Measurements from ENCODE around the gene EPS8L3.
A peak's percentile ranks its signal among the peaks of the same experiment; 100 is the strongest.
"Not testable (repeated sequence)": the region's sequence is repeated elsewhere in the genome, so short reads cannot be mapped to it uniquely, and the experiment has no call there.

The EPS8L3 gene, protein sequence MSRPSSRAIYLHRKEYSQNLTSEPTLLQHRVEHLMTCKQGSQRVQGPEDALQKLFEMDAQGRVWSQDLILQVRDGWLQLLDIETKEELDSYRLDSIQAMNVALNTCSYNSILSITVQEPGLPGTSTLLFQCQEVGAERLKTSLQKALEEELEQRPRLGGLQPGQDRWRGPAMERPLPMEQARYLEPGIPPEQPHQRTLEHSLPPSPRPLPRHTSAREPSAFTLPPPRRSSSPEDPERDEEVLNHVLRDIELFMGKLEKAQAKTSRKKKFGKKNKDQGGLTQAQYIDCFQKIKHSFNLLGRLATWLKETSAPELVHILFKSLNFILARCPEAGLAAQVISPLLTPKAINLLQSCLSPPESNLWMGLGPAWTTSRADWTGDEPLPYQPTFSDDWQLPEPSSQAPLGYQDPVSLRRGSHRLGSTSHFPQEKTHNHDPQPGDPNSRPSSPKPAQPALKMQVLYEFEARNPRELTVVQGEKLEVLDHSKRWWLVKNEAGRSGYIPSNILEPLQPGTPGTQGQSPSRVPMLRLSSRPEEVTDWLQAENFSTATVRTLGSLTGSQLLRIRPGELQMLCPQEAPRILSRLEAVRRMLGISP

DNA sequence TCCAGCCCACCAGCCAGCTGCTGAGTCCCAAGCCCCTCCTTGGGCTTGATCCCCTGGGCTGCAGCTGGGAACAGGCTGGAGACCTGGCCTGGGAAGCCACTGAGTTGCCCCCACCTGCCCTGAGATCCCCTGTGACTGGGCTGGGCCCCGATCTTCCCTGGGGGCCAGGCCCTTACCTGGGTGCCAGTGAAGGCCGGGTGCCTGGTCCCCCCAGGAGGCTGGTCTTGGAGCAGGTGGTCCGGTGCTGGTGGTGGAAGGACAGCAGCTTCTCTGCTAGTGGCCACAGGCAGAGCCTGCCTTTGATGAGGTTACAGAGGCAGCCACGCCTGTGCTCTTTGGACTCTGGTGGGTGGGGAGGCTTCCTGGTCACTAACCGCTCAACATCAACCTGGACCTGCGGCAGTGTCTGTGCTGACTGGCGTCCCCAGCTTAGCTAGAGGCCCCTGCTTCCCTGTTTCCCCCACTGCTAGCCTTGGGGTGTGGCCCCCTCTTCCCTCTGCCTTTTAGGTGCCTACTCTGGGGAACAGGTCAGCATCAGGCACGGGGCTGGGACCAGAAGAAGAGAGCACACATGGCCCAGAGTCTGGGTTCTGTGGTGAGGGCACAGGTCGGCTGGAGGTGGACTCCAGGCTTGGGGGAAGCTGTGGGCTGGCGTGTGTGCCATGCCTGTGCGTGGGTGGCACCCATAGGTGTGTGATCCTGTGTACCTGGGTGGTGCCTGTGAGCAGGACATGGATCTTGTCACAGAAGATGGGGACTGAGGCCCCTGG lies at the start of gene EPS8L3:
Gene EPS8L3 (minus strand): TSS at position 278 of the 770 bp plus-strand sequence. CDS start 2,174 bp downstream, outside the sequence.
- DNase-seq, result no peak

DNA sequence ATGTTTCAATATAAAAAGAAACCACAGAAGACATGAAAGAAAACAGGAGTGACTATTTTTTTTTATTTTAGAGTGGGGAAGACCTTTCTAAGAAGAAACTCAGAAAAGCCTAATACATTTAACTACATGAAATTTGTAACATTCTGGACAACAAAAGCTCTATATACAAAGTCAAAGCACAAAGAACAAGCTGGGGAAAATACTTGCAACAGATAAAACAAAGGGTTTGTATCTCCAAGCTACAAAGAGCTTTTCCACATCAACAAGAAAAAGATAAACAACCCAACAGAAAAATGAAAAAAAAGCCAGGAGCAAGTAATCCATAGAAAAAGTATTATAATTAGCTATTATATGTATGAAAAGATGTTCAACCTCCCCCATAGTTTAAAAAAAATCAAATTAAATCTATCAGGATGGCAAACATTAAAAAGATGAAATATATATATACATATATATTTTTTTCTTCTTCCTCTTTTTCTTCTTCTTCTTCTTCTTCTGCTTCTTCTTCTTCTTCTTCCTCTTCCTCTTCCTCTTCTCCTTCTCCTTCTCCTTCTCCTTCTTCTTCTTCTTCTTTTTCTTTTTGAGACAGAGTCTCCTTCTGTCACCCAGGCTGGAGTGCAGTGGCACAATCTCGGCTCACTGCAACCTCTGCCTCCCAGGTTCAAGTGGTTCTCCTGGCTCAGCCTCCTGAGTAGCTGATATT lies 49.1 kb upstream of the EPS8L3 start:
- no peak for DNase-seq

DNA sequence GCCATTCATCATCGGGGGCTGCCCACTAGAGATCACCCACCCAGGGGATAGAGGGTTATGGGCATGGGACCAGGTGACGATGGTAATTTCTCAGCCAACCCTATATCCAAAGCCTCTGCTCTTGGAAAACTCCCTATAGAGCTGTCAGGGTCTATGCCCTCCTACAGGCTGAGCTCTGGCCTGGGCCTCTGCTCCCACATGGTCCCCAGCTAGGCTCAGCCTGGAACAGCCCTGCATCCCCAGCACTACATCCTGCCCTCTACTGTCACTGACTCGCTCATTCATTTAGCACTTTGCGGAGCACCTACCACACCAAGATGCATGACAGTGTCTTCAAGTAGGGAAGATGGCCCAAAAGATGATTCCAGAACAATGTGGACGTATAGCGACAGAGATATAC lies 45.0 kb upstream of the EPS8L3 start:
- no peak for DNase-seq

DNA sequence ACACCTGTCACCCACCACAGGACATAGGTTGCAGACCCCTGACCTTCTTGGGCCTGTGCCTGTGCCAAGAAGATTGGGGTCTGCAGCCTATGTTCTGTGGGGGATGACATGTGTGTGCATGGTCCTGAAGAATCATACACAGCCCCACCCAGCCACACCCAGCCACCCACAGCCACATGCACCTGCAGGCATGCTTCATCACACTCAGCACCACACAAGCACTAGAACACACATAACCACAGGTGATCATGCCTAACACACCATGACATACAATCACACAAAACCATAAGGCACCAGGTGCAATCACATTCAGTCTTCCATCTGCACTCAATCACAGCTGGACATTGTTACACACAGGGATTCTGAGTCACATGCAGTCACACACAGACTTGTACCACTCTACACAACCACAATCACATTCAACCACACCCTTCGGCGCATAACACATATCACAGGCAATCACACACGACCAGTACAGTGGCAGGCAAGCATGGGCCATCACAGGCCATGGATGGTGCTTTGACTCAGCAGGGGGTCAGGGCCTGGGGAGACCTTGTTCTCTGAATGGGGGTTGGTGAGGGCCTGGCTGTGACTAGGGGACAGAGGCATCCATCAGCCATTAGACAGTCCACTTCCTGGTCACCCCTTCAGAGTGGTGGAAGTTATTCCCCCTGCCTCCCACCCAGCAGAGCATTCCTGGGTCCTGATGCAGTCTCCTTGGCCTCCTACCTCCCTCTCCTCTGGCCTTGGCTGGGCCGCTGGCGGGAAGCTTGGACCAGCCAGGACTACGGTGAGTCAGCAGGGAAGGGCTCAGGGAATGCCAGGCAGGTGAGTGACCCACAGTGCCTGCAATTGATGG lies 44.3 kb upstream of the EPS8L3 start:
- DNase-seq, result no peak

DNA sequence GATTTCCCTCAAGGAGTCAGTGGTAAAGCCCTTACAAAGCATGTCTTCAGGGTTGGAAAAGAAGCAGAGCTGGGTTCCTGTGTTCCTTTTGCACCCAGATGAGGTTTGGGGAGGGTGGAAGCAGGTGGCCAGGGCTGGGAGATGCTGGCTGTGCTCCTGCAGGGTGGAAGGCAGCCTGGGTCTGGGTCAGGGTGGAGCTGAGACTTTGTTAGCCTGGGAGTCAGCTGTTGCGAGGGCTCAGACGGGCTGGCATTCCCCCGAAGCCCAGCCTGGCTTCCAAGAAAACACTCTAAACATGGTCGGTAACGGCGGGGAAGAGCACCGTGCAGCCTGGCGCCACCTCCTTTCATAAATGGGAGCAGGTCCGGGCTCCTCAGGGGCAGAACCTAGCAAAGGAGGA lies 43.7 kb upstream of the EPS8L3 start:
- DNase-seq, result no peak

DNA sequence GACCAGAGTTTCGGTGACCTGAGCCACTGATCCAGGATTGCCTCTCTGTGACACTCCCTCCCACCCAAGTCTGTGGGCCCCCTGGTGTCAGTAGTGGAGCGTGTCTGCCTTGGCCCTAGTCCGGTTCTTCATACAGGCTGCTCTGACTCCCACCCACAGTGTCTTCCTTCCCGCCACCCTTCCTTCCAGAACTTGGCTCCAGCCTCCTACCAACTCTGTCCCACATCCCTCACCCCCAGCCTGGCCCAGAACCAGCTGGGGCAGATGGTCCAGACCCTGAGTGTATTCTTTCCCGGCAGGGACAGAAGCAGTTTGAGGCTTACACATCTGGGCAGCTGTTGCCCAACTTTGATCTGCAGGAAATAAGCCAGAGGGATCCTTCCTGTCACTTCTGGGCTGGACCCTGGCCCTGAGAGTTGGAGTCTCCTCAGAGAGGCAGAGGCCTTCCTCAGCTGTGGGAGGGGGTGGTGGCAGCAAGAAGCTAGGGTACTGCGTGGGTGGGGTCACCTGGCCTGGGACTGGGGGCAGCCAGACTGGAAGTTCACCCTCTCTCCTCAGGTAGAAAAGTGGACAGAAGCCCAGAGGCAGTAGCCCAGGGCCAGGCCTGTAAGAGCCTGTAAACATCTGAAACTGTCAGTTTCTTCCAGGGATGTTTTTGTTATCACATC lies 43.1 kb upstream of the EPS8L3 start:
- DNase-seq, result no peak

DNA sequence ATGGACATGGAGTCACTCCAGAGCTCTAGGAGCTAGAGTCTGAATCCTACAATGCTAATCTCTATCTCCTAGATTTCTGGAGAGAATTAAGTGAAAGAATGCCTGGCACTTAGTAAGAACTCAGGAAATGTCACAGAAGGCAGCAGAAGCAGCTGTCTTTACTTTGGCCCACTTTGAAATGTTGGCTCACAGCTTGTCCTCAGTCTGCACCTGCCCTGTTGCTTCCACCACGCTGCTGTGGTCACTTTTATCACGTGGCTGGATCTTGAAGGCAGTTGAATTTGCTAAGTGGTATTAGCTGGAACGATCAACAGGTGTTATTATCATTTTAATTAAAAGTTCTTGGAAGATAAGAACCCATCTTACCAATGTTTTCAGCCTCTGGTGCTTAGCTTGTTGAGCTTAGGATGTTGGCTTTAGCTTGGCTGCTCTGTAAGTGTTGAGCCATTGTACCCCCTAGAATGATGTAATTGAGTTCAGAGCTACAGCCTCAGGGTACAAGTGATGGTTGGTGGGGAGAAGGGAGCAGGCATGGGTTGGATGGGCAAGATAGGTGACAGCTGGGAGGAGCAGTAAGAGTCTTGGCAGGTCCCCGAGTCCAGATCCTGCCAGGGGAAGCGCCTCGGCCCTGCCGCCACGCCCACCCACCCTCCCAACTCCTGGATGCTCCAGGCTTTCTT lies 41.9 kb upstream of the EPS8L3 start:
- DNase-seq, result no peak

DNA sequence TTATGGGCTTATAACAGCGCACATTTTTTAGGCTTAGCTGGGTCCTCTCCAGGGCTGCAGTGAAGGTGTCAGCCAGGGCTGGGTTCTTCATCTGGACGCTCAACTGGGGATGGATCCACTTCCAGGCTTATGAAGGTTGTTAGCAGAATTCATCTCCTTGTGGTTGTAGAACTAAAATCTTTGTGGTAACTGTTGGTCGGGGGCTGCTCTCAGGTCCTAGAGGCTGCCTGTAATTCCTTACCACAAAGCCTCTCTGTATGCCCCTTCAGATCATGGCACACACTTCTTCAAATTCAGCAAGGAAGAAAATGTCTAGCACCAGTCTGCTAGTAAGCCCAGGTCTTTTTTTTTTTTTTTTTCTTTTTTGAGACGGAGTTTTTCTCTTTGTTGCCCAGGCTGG lies 40.9 kb upstream of the EPS8L3 start:
- DNase-seq, result no peak

DNA sequence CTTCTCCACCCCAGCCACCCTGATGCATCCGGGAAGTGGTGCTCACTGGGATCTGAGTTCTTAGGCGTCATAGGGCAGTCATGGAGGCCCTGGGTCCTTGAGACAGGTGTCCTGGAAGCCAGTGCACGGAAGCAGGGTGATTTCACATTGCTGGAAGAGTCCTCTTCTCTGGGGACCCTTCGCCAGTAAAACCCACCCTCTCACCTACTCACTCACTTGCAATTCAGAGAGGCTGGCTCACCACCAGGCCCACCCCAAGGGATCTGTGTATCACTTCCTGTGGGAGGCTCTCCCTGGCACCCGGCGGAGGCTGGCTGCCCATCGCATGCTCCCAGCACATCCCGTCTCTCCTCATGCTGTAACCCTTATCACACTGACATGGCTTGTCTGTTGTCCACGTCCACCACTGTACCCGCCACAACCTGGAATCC lies 40.2 kb upstream of the EPS8L3 start:
- DNase-seq, result no peak

DNA sequence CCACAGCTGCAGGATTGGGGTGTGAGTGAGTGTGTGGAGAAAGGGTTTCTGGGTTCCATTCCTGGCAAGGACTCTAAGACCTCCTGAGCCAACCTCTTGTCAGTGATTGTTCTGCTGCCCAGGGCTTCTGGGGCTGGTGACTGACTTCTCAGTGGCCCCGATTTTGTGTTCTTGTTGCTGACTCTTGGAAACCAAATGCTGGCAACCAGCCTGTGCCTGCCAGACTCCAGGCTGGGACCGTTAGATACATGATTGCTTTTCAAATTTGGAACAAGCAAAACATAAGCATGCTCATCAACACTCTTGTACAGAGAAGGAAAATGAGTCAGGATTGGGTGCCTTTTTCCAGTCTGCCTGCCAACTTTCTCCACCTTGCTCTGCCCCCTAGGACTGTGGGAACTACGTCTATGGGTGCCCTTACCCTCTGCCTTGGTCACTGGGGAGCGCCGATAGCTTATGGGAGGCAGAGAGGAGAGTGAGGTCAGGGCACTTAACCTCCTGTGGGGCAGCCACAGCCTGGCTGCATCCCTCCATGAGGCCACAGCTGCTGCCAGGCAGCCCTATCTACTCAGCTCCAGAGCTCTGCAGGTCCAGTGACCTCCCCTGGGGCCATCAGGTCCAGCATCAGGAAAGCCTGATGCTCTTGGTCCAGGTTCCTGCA lies 39.3 kb upstream of the EPS8L3 start:
- DNase-seq, result no peak

DNA sequence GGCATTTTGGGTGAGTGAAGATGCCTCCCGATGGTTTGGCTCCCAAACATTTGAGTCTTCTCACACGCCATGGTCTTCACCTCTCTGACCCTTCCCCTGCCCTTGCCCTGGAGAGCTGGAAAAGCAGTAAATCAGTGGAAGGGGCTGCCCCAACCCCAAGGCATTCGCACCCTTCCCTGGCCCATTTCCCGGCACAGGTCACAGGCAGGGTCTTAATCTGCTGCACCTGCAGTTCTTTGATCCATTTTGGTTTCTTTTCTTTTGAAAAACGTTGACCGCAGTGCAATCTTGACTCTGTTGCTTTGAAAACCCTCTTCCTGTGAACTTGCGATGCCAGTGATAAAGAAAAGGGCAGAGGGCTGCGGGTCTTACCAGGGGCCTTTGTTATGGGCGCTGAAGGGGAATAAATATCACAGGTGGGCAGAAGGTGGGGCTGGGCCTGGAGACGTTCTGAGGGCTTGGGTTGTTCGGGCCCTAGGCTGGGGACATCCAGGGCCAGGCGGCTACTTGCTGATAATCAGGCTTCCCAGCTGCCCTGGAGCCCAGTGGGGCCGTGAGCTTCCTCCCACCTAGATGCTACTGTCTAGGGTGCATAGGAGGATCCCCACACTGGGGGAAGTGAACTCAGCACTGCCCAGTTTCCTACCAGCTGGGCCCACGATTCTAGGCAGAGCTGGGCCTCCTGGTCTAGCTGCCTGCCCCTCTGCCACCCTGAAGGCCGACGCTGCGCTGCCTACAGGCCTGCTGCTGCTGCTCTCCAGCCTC lies 38.6 kb upstream of the EPS8L3 start:
- no peak for DNase-seq

DNA sequence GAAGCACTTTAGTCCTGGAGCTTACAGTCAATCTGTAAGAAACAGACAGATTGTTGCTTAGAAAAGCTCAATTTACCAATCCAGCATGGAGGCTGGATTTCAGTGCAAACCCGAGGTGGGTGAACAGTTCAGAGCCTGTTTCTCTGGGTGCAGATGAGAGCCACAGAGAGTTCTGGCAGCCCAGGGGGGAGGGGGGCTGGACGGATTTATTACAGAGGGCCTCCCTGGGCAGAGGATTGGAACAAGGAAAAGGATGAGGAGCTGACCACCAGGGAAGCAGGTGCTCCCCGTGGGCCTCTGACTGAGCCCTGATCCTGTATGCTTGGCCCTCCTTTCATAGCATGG lies 38.0 kb upstream of the EPS8L3 start:
- no peak for DNase-seq

DNA sequence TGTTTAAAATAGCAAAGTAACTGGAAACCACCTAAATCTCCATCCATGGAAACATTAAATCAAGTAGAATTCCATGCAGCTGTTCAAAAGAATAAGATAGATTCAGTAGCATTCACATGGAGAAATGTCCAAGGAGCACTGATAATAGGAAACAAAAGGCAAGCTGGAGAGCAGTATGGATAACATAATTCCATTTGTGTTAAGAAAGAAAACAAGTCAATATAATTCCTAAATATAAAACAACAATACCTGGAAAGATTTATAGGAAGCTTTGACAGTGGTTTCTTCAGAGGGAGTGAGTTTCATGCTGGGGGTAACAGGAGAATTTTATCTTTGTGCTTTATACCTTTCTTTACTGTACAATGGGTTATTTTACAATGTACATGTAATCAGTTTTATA lies 36.6 kb upstream of the EPS8L3 start:
- DNase-seq, result no peak

DNA sequence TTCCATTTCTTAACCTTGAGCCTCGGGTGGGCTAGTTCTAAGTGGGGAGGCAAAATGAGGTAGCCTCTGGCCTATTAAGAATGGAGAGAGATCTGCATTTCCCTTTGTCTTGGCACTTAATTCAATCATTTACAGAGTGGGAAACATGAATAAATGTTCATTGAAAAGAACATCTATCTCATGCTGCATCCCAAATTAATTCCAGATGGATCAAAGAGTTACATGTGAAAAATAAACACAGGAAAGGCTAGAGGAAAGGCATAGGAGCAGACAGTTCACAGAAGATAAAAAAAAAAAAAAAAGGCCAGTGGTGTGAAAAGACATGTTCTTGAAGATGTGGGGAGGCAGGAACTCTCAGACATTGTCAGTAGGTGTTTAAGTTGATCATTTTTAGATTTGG lies 35.7 kb upstream of the EPS8L3 start:
- DNase-seq, result no peak

DNA sequence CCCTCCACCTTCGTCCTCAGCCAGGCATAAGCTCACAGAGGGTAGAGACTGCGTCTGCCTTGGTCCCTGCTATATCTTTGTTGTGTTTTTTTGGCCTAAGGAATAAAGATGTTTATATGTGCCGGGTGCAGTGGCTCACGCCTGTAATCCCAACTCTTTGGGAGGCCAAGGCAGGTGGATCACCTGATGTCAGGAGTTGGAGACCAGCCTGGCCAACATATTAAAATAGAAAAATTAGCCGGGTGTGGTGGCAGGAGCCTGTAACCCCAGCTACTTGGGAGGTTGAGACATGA lies 33.5 kb upstream of the EPS8L3 start:
- DNase-seq, result not testable (repeated sequence)

DNA sequence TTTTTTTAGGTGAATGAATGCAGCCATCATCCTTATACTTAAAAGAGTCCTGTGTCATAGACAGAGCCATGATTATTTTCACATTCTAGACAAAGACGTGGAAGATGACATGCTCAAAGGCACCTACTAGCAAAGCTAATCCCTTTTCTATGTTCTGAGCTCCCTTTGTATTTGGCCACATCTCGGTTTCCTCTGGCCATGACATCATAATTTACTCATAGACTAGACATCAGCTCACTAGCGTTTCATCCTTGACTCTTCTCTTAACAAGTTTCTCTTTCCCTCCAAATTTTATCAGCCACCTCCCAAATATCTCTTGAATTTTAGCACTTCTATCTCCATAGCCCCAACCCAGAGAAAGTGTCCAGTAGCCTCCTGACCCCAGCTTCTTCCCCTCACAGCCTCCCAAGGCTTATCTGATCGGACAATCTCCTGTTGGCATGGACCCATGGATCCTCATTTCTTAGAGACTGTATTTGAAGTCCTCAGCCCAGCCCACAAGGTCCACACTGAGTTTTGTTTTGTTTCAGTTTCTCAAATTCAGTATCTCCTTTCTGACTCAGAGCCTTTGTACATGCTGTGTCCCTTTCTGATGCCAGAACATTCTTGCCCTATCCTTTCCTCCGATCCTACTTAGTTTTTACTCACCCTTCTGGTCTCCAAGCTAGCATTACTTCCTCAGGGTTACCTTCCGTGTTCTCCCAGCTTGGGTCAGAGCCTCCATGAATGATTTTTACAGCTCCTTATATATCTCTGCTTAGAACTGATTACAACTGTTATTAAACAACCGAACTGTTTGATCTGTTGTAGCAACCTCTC lies 33.0 kb upstream of the EPS8L3 start:
- no peak for DNase-seq

DNA sequence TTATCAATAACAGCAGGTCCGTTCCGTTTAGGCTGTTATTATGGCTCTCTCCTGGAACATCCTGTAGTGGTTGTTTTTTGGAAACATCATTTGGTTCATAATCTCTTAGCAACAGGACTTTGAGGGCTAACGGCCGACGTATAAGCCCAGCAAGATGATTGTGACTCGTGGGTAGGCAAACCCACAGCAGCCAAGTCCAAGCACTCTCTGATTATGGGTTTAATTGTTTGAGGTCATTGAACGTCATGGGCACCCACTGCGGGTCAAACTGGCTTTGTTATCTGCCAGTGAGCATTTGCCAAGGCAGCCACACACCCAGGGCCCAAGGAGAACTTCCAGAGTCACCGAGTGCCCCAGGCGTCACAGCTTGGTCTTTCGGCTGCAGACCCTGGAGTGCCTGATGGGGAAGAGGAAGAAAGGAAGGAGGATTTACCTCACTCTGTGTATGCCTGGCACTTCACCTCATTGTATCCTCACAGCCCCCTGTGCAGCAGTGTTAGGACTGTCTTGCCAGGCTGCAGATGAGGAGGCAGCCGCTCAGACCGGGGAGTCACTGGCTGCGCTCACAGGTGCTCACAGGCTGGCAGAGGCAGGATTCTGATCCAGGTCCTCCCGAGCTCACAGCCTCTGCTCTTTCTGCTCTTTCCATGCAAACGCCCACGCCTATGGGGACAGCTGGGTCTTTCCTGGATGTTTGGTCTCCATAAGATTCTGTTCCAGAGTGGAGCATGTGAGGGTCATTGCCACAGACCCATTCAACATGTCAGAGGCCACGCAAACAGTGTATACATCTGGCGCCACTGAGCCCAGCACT lies 30.8 kb upstream of the EPS8L3 start:
- DNase-seq, result peak in 1 of 2 donors; percentile 55
